HEK293T (cell line): ENCODE data around the gene TCERG1L.

Experiments
- ARNT ChIP-seq: fragments of 450-650 bp; IDR thresholded peaks from 2 replicates; pipeline ENCODE4 v1.6.1; 2017; ENCODE audit warnings: mild to moderate bottlenecking
- BHLHE40 ChIP-seq: fragments of 450-650 bp; IDR thresholded peaks from 2 replicates; pipeline ENCODE4 v1.6.1; 2016; ENCODE audit warnings: mild to moderate bottlenecking, moderate library complexity, borderline replicate concordance
- CTBP1 ChIP-seq: fragments of 450-650 bp; IDR thresholded peaks from 2 replicates; pipeline ENCODE4 v1.6.1; 2016; ENCODE audit warnings: borderline replicate concordance
- ELF4 ChIP-seq: fragments of 450-650 bp; IDR thresholded peaks from 2 replicates; pipeline ENCODE4 v1.6.1; 2017; ENCODE audit warnings: antibody characterized with exemption
- FOXA1 ChIP-seq: fragments of 450-650 bp; IDR thresholded peaks from 2 replicates; pipeline ENCODE4 v1.6.1; 2016; ENCODE audit warnings: mild to moderate bottlenecking
- FOXM1 ChIP-seq: fragments of 450-650 bp; IDR thresholded peaks from 2 replicates; pipeline ENCODE4 v1.6.1; 2017; ENCODE audit warnings: mild to moderate bottlenecking, borderline replicate concordance
- HDGF ChIP-seq: fragments of 450-650 bp; IDR thresholded peaks from 2 replicates; pipeline ENCODE4 v1.6.1; 2017; ENCODE audit warnings: antibody characterized with exemption, borderline replicate concordance
- L3MBTL2 ChIP-seq: fragments of 450-650 bp; conservative IDR thresholded peaks from 2 replicates; pipeline ENCODE4 v1.6.1; 2016; ENCODE audit warnings: mild to moderate bottlenecking
- LEF1 ChIP-seq: fragments of 450-650 bp; IDR thresholded peaks from 2 replicates; pipeline ENCODE4 v1.6.1; 2017; ENCODE audit warnings: mild to moderate bottlenecking, borderline replicate concordance
- NFRKB ChIP-seq: fragments of 450-650 bp; IDR thresholded peaks from 2 replicates; pipeline ENCODE4 v1.6.1; 2016; ENCODE audit warnings: mild to moderate bottlenecking, moderate library complexity
- PKNOX1 ChIP-seq: fragments of 450-650 bp; IDR thresholded peaks from 2 replicates; pipeline ENCODE4 v1.6.1; 2016
- SP1 ChIP-seq: fragments of 450-650 bp; IDR thresholded peaks from 2 replicates; pipeline ENCODE4 v1.6.1; 2017
- TARDBP ChIP-seq: fragments of 450-650 bp; IDR thresholded peaks from 2 replicates; pipeline ENCODE4 v1.6.1; 2016
- ZNF384 ChIP-seq: fragments of 450-650 bp; IDR thresholded peaks from 2 replicates; pipeline ENCODE4 v1.6.1; 2016

GRCh38 chr10:131126321-131127137 is 185.0 kb downstream of the TCERG1L start:
- TF ChIP-seq TARDBP (no peak), BHLHE40 (no peak), FOXA1 (no peak), ARNT (no peak), CTBP1 (no peak), LEF1 (no peak), SP1 (no peak), L3MBTL2 (no peak), HDGF (no peak), ELF4 (no peak), PKNOX1 (no peak), NFRKB (no peak), ZNF384 (no peak), FOXM1 (no peak)
